Endothelial cell of umbilical vein (primary cell): ENCODE results near the gene TENT4A. TPM values are rescaled to one million over a fixed set of nuclear protein-coding genes. Genes with fewer than 3 reads are reported as not detected.

Source experiments
- BruUV-seq: library from RNA; stranded (reverse); fragments of 400-500 nt; replicated peaks from 2 replicates; lab custom pipeline; 2021; lab: Mats Ljungman, UMichigan
- CTCF ChIA-PET: fragments of 300-600, 350-600 bp; sonication (Branson Sonifier 250); formaldehyde crosslinking; loops from one replicate; lab custom pipeline; 2021; ENCODE audit warnings: antibody characterized with exemption, inconsistent platforms; lab: Charles Lee
- POLR2A ChIA-PET: fragments of 300-600, 350-600 bp; sonication (Branson Sonifier 250); formaldehyde crosslinking; loops from one replicate; lab custom pipeline; 2021; ENCODE audit warnings: antibody characterized with exemption, inconsistent platforms; lab: Charles Lee
- DNase-seq: peaks from one replicate; pipeline ENCODE4 v3.0.0-alpha.2; 2011; ENCODE audit warnings: low read depth, low spot score
- FAIRE-seq: peaks from 2 replicates; lab custom pipeline; 2011; peaks lifted over from hg19 to GRCh38; lab: Jason Lieb, UNC
- H2AFZ ChIP-seq: 2 replicates; pipeline ENCODE4 v1.6.0; 2012; ENCODE audit warnings: low read depth, low read length, control low read depth, inconsistent platforms
- H3K27ac ChIP-seq: 2 replicates; pipeline ENCODE4 v1.5.1; 2011; ENCODE audit warnings: low read depth, mild to moderate bottlenecking, control low read depth, low read length, moderate library complexity; ENCODE audit not compliant: insufficient read depth
- H3K27me3 ChIP-seq, 2 experiments: 2 replicates each; pipeline versions ENCODE4 v1.6.0 to v1.6.1; 2011; ENCODE audit warnings: low read length in 2 of 2, mixed read lengths in 1 of 2; ENCODE audit not compliant: control insufficient read depth in 2 of 2, insufficient read depth in 2 of 2
- H3K36me3 ChIP-seq, 2 experiments: 2 replicates in 1 of 2; 3 replicates in 1 of 2; pipeline ENCODE4 v1.5.1; 2011; ENCODE audit warnings: low read length in 2 of 2, mild to moderate bottlenecking in 1 of 2, moderate library complexity in 1 of 2; ENCODE audit not compliant: control insufficient read depth in 2 of 2, insufficient read depth in 2 of 2; ENCODE audit errors: extremely low read depth in 1 of 2
- H3K4me1 ChIP-seq: 3 replicates; pipeline ENCODE4 v1.5.1; 2011; ENCODE audit warnings: mild to moderate bottlenecking, low read length; ENCODE audit not compliant: control insufficient read depth, insufficient read depth; ENCODE audit errors: extremely low read depth
- H3K4me2 ChIP-seq: 2 replicates; pipeline ENCODE4 v1.6.1; 2011; ENCODE audit warnings: low read length, control low read depth, mixed read lengths; ENCODE audit not compliant: insufficient read depth
- H3K4me3 ChIP-seq, 3 experiments: fragments of 200-600 bp in 1 of 3; sonication (generic), shearing (Covaris generic) in 1 of 3; replicated peaks in 1 of 3; 2 replicates each; pipeline ENCODE4 v1.5.1; 2011 to 2016; ENCODE audit warnings: control low read depth in 3 of 3, low read length in 3 of 3, mild to moderate bottlenecking in 2 of 3, inconsistent platforms in 1 of 3, low read depth in 1 of 3, moderate library complexity in 1 of 3; ENCODE audit not compliant: insufficient read depth in 1 of 3
- H3K79me2 ChIP-seq: 2 replicates; pipeline ENCODE4 v1.6.0; 2012; ENCODE audit warnings: low read length, inconsistent platforms; ENCODE audit not compliant: control insufficient read depth, insufficient read depth
- H3K9ac ChIP-seq: replicated peaks from 2 replicates; pipeline ENCODE3; 2011; ENCODE audit warnings: low read length, control low read depth; ENCODE audit not compliant: insufficient read depth; ENCODE audit errors: extremely low read depth
- H3K9me1 ChIP-seq: replicated peaks from 3 replicates; pipeline ENCODE4 v1.6.0; 2011; ENCODE audit warnings: mild to moderate bottlenecking, low read length; ENCODE audit not compliant: control insufficient read depth, insufficient read depth; ENCODE audit errors: extremely low read depth
- H3K9me3 ChIP-seq: replicated peaks from 2 replicates; pipeline ENCODE4 v1.5.1; 2012; ENCODE audit warnings: low read length, inconsistent platforms; ENCODE audit not compliant: control insufficient read depth, insufficient read depth
- H4K20me1 ChIP-seq: replicated peaks from 2 replicates; pipeline ENCODE3; 2011; ENCODE audit warnings: mild to moderate bottlenecking, low read length; ENCODE audit not compliant: control insufficient read depth, insufficient read depth; ENCODE audit errors: extremely low read depth
- EZH2 ChIP-seq: IDR thresholded peaks from 2 replicates; pipeline ENCODE4 v1.6.1; 2012; ENCODE audit warnings: borderline replicate concordance, low read depth, mild to moderate bottlenecking, moderate library complexity, low read length, inconsistent platforms; ENCODE audit not compliant: severe bottlenecking
- FOS ChIP-seq: IDR thresholded peaks from 2 replicates; pipeline ENCODE4 v1.6.1; 2011; ENCODE audit warnings: mild to moderate bottlenecking, low read length, moderate library complexity, borderline replicate concordance; ENCODE audit not compliant: insufficient read depth
- GATA2 ChIP-seq: IDR thresholded peaks from 2 replicates; pipeline ENCODE4 v1.7.0; 2011; ENCODE audit warnings: low read depth, mild to moderate bottlenecking, moderate library complexity, mixed read lengths, low read length; ENCODE audit not compliant: insufficient read length, insufficient read depth
- JUN ChIP-seq: IDR thresholded peaks from 2 replicates; pipeline ENCODE4 v1.6.1; 2011; ENCODE audit warnings: borderline replicate concordance, low read depth; ENCODE audit not compliant: insufficient read length, insufficient read depth
- MYC ChIP-seq: IDR thresholded peaks from one replicate; pipeline ENCODE4 v1.6.1; 2011; ENCODE audit warnings: mild to moderate bottlenecking, low read depth, low read length
- POLR2A ChIP-seq: IDR thresholded peaks from 2 replicates; pipeline ENCODE4 v1.6.1; 2012; ENCODE audit warnings: low read depth, mild to moderate bottlenecking, control low read depth, low read length
- POLR2AphosphoS5 ChIP-seq: IDR thresholded peaks from 2 replicates; pipeline ENCODE4 v1.6.1; 2012; ENCODE audit warnings: low read depth, mild to moderate bottlenecking, control low read depth, low read length, moderate library complexity; ENCODE audit not compliant: insufficient read depth
- dilution Hi-C: fragments of 300-500 bp; cut with MboI; formaldehyde crosslinking; loops from one replicate; pipeline ENCODE4 v1.15.0; 2019; ENCODE audit warnings: low sequenced_read_pairs; ENCODE audit not compliant: extremely low pct_ligation_motif_present
- intact Hi-C: fragments of 100-400 bp; cut with micrococcal nuclease; formaldehyde crosslinking; loops from one replicate; pipeline ENCODE4 v1.10.0; 2022
- polyA plus RNA-seq, 4 experiments: library from polyadenylated mRNA; depleted of rRNA in 3 of 4; stranded (reverse) in 3 of 4; unstranded in 1 of 4; fragments of >200 nt; gene quantifications; 2 replicates each; pipeline versions ENCODE4 v1.2.1 to v1.2.3, GENCODE V29; 2011 to 2012; ENCODE audit warnings: missing spikeins in 1 of 4
- total RNA-seq: library from RNA; stranded (reverse); gene quantifications from 2 replicates; pipeline ENCODE4 v1.2.3, GENCODE V29; 2021
- TF ChIP-seq, protein P1 (sequence below): IDR thresholded peaks from 2 replicates; pipeline ENCODE4 v1.6.1; 2011; ENCODE audit not compliant: insufficient read depth, insufficient read length
- TF ChIP-seq, protein P2 (sequence below), 2 donors: IDR thresholded peaks; 1 replicate in 1 of 2; 2 replicates in 1 of 2; pipeline ENCODE4 v1.5.1; 2011; ENCODE audit warnings: low read length in 2 of 2, mild to moderate bottlenecking in 2 of 2, moderate library complexity in 2 of 2, control low read depth in 1 of 2, inconsistent platforms in 1 of 2, low read depth in 1 of 2; ENCODE audit not compliant: insufficient read depth in 1 of 2; ENCODE audit errors: extremely low read depth in 1 of 2

TENT4A gene
- total and polyA plus RNA-seq, 2 donors (not counting 3 experiments of a cell fraction or from before 2014, with no cell fraction given), result 10.2 to 35.4 TPM

DNA sequence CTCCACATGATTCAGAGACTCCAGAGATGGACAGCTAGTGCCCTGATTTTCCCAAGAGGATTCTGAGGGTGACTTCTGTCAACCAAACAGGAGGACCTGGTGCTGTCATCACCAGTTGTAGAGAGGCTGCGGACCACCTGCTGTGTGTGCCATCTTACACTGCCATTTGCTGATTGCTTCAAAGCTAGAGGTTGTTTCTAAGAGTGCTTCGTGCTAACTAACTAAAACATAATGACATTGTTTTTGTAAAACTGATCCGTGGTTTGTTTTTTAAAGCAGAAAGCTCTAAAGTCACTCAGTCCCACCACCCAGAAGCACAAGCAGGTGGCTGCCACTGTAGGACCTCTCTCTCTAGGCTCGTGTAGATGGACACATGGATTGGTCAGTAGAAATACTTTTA is 12.2 kb downstream of the TENT4A start:
- Histone ChIP-seq H4K20me1 (peaks cover 2% of the 10 kb centered on the region), H3K27ac (no peak overlapping the region)
- CTCF ChIA-PET, result interaction anchor here (1.2 kb wide), 1 partner anchor 348 kb away, joined by 3 read pairs; no protein-coding TSS in a partner anchor

More for the DNA sequence above, 12.2 kb downstream of the TENT4A start:
- H2AFZ ChIP-seq, result no peak overlapping the region
- FAIRE-seq, result no peak
- no peaks in the 10 kb centered on the region for H3K27me3 ChIP-seq
- no peaks in the 10 kb centered on the region for H3K9me3 ChIP-seq
- POLR2A ChIA-PET, result interaction anchor here (1.4 kb wide), 1 partner anchor 13 kb away, joined by 3 read pairs; the partner anchor contains the start of gene TENT4A
- peaks cover 20% of the 10 kb centered on the region for H3K4me1 ChIP-seq
- no peak overlapping the region for H3K9ac ChIP-seq
- no peak overlapping the region for H3K4me3 ChIP-seq
- no peak overlapping the region for H3K4me2 ChIP-seq
- dilution Hi-C loops (loop anchor here (25.0 kb wide), 1 partner anchor 88 kb away; the partner anchor contains the start of genes NSUN2 and SRD5A1), intact Hi-C loops (no loop called here)
- DNase-seq, result no peak
- TF ChIP-seq, protein P1, sequence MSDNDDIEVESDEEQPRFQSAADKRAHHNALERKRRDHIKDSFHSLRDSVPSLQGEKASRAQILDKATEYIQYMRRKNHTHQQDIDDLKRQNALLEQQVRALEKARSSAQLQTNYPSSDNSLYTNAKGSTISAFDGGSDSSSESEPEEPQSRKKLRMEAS, result no peak
- TF ChIP-seq POLR2AphosphoS5, result no peak
- TF ChIP-seq, protein P2, sequence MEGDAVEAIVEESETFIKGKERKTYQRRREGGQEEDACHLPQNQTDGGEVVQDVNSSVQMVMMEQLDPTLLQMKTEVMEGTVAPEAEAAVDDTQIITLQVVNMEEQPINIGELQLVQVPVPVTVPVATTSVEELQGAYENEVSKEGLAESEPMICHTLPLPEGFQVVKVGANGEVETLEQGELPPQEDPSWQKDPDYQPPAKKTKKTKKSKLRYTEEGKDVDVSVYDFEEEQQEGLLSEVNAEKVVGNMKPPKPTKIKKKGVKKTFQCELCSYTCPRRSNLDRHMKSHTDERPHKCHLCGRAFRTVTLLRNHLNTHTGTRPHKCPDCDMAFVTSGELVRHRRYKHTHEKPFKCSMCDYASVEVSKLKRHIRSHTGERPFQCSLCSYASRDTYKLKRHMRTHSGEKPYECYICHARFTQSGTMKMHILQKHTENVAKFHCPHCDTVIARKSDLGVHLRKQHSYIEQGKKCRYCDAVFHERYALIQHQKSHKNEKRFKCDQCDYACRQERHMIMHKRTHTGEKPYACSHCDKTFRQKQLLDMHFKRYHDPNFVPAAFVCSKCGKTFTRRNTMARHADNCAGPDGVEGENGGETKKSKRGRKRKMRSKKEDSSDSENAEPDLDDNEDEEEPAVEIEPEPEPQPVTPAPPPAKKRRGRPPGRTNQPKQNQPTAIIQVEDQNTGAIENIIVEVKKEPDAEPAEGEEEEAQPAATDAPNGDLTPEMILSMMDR (IDR thresholded peaks at IDR 0.05; ENCODE audit: extremely low read depth in 1 of 2, insufficient read depth in 1 of 2, low read depth in 1 of 2, low read length in 2 of 2), result no peak
- TF ChIP-seq POLR2A, result no peak
- TF ChIP-seq FOS, result no peak
- TF ChIP-seq GATA2, result no peak
- TF ChIP-seq JUN, result no peak
- TF ChIP-seq EZH2, result no peak
- no peak for TF ChIP-seq MYC
- no TSS peak for BruUV-seq
- peaks cover 2 to 3% of the 10 kb centered on the region in 2 experiments for H3K36me3 ChIP-seq
- no peaks in the 10 kb centered on the region for H3K9me1 ChIP-seq
- peaks cover 96% of the 10 kb centered on the region for H3K79me2 ChIP-seq
